Measurements from ENCODE around the gene USP16. TPM values are rescaled to one million over a fixed set of nuclear protein-coding genes. Genes with fewer than 3 reads are reported as not detected.

Gene USP16
- total and polyA plus RNA-seq, 7 experiments from 2014 or later = 17.9 to 84.3 (median 54.3) TPM

DNA sequence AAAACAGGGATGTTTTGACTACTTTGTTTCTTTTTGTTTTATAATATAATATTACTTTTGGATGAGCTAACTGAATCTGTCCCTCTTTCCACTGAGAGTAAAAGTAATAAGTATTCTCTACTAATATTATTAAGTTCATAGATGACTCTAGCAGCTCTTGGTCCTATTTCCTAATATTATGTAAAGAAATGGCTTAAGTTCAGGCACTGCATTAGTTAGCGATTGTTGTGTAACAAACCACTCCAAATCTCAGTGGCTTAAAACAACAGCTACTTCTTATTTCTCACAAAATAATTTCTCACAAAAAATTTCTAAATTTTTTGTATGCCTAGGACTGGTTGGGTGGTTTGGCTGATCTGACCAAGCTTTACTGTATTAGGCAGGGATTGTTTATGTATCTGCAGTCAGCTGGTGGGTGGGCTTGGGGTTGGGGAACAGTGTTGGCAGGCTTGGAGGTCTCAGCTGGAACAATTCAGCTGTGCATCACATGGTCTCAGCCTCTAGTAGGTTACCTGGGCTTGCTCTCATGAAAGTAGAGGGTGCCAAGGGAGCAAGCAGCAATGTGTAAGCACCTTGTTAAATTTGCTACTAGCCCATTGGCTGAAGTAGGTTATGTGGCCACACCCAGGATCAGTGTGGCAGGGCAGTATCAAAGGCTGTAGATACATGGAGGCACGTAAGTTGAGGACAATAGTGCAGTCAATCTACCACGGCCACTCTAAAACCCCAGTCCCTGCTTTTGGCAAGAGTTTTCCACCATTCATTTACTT, 57.8 kb downstream of the USP16 start:
- H3K4me3 ChIP-seq (ENCODE audit: low read length) = no peak overlapping the region
- Mint-ChIP-seq H3K36me3 (peaks cover 0 to 11% (median 4%) of the 10 kb centered on the region in 5 donors), H3K4me3 (peak overlapping the region in 1 of 10 donors; percentile 27), H3K27me3 (peaks cover 0 to 7% (median 0%) of the 10 kb centered on the region in 5 donors), H3K4me1 (peaks cover 25 to 66% (median 35%) of the 10 kb centered on the region in 7 donors), H3K27ac (peak overlapping the region in 7 of 9 donors; percentile 69 to 98 (median 82)), H3K9me3 (peaks cover 0 to 3% (median 0%) of the 10 kb centered on the region in 11 donors)
- peak overlapping the region; percentile 50 for H3K27ac ChIP-seq (ENCODE audit: low read depth, low read length)
- ChIA-PET CTCF (no interaction called here), POLR2A (interaction anchor here (0.5 to 1.6 kb wide), 5 partner anchors 8 to 89 kb away, joined by 3 to 7 read pairs (median 3); partner anchors contain the start of genes CCT8 and LTN1)
- intact Hi-C loops (cut with micrococcal nuclease) = no loop called here
- peaks cover 0 to 5% (median 0%) of the 10 kb centered on the region in 3 experiments for H3K36me3 ChIP-seq (ENCODE audit: control insufficient read depth in 2 of 3, insufficient read depth in 3 of 3, low read length in 3 of 3)
- no peaks in the 10 kb centered on the region for H3K27me3 ChIP-seq (ENCODE audit: control insufficient read depth in 2 of 2, insufficient read depth in 2 of 2, low read length in 2 of 2)
- H3K9me3 ChIP-seq (ENCODE audit: control insufficient read depth in 2 of 3, low read length in 3 of 3) = no peaks in the 10 kb centered on the region
- H3K4me1 ChIP-seq (ENCODE audit: control insufficient read depth in 2 of 2, insufficient read depth in 2 of 2, low read length in 2 of 2) = peaks cover 37 to 40% of the 10 kb centered on the region in 2 donors
- DNase-seq (no peak), ATAC-seq (no peak)

DNA sequence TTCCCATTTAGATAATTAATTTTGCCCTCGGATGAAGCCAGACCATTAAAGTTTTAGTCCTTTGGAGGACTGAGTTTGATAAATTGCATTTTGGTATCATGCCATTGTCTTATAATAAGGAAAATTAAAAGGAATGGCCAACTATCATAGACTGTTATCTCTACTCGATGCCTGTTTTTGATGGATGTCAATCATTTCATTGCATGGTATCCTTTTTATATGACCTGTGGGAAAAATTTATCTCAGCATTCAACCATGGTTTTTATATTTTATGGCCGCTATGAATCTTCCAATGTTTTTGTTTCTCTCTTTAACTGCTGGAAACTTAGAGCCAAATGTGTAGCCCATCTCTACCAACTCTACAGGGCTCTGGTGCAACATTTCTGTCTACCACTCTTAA, 58.8 kb downstream of the USP16 start:
- Mint-ChIP-seq H3K4me1 (peaks cover 23 to 57% (median 28%) of the 10 kb centered on the region in 7 donors), H3K4me3 (no peak overlapping the region), H3K27ac (peak overlapping the region in 6 of 9 donors; percentile 31 to 84 (median 66)), H3K9me3 (peaks cover 0 to 3% (median 0%) of the 10 kb centered on the region in 11 donors), H3K36me3 (peaks cover 0 to 11% (median 4%) of the 10 kb centered on the region in 5 donors), H3K27me3 (peaks cover 0 to 7% (median 0%) of the 10 kb centered on the region in 5 donors)
- Histone ChIP-seq H3K9me3 (ENCODE audit: control insufficient read depth in 2 of 3, low read length in 3 of 3) (no peaks in the 10 kb centered on the region), H3K27me3 (ENCODE audit: control insufficient read depth in 2 of 2, insufficient read depth in 2 of 2, low read length in 2 of 2) (no peaks in the 10 kb centered on the region), H3K4me1 (ENCODE audit: control insufficient read depth in 2 of 2, insufficient read depth in 2 of 2, low read length in 2 of 2) (peaks cover 36% of the 10 kb centered on the region in 2 donors), H3K36me3 (ENCODE audit: control insufficient read depth in 2 of 3, insufficient read depth in 3 of 3, low read length in 3 of 3) (peaks cover 0 to 5% (median 0%) of the 10 kb centered on the region in 3 experiments), H3K27ac (ENCODE audit: low read depth, low read length) (no peak overlapping the region), H3K4me3 (ENCODE audit: low read length) (no peak overlapping the region)
- CTCF ChIA-PET = no interaction called here
- POLR2A ChIA-PET = interaction anchor here (1.6 kb wide), 1 partner anchor 9 kb away, joined by 7 read pairs; the partner anchor contains the start of gene CCT8
- no peak for ATAC-seq
- no peak for DNase-seq
- intact Hi-C loops (cut with micrococcal nuclease) = no loop called here

DNA sequence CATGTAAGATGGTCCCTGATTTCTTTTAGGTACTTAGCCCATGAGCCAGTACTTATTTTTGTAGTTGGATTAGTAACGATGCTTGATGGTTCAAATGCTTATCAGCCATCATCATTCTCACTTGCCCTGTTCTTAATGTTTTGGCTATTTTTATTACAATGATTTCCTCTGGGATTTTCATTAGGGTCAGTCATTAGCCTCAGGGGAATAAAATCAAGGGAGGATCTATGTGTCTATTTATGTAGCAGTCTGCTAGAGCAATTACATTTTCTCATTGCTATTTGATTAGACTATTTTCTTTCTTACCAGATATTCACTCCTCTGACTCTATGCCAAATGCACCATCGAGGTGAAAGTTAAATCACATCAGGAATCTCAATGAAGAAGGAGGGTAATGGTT, 59.9 kb downstream of the USP16 start:
- CTCF ChIA-PET = no interaction called here
- intact Hi-C loops (cut with micrococcal nuclease) = no loop called here
- Mint-ChIP-seq H3K9me3 (peaks cover 0 to 3% (median 0%) of the 10 kb centered on the region in 11 donors), H3K4me3 (no peak overlapping the region), H3K36me3 (peaks cover 0 to 11% (median 4%) of the 10 kb centered on the region in 5 donors), H3K27ac (peak overlapping the region in 2 of 9 donors; percentile 32 to 37), H3K4me1 (peaks cover 13 to 46% (median 20%) of the 10 kb centered on the region in 7 donors), H3K27me3 (peaks cover 0 to 7% (median 0%) of the 10 kb centered on the region in 5 donors)
- Histone ChIP-seq H3K4me1 (ENCODE audit: control insufficient read depth in 2 of 2, insufficient read depth in 2 of 2, low read length in 2 of 2) (peaks cover 25 to 26% of the 10 kb centered on the region in 2 donors), H3K27ac (ENCODE audit: low read depth, low read length) (no peak overlapping the region), H3K4me3 (ENCODE audit: low read length) (no peak overlapping the region), H3K36me3 (ENCODE audit: control insufficient read depth in 2 of 3, insufficient read depth in 3 of 3, low read length in 3 of 3) (peaks cover 0 to 5% (median 0%) of the 10 kb centered on the region in 3 experiments), H3K27me3 (ENCODE audit: control insufficient read depth in 2 of 2, insufficient read depth in 2 of 2, low read length in 2 of 2) (no peaks in the 10 kb centered on the region), H3K9me3 (ENCODE audit: control insufficient read depth in 2 of 3, low read length in 3 of 3) (no peaks in the 10 kb centered on the region)
- POLR2A ChIA-PET = no interaction called here
- ATAC-seq (no peak), DNase-seq (no peak)

DNA sequence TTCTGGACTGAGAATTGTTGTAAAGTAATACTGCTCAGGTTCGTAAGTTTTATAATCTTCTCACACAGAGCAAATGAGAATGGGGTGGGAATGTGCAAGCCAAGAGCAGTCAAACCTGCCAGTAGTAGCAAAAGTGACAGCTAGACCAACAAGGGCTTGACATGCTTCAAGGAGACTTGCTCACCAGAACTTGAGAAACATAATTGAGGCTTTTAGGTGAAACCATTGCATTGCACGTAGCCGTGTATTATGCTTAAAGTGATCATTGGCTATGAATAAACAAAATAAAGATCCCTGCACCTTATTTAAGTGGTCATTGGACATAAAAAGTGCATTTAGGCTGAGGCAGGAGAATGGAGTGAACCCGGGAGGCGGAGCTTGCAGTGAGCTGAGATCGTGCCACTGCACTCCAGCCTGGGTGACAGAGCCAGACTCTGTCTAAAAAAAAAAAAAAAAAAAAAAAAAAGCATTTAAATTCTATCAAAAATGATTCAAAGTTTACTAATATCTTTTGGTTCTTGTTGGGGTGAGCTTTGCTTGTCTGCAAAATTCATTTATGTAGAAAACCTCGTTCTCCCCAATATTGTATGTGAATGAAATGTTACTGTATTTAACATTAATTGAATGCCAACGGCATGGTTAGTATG, 60.8 kb downstream of the USP16 start:
- no peak overlapping the region for H3K4me3 ChIP-seq (ENCODE audit: low read length)
- no peaks in the 10 kb centered on the region for H3K9me3 ChIP-seq (ENCODE audit: control insufficient read depth in 2 of 3, low read length in 3 of 3)
- ChIA-PET POLR2A (no interaction called here), CTCF (interaction anchor here (0.7 kb wide), 1 partner anchor 160 kb away, joined by 3 read pairs; no protein-coding TSS in a partner anchor)
- intact Hi-C loops (cut with micrococcal nuclease) = no loop called here
- H3K4me1 ChIP-seq (ENCODE audit: control insufficient read depth in 2 of 2, insufficient read depth in 2 of 2, low read length in 2 of 2) = peaks cover 16 to 17% of the 10 kb centered on the region in 2 donors
- H3K36me3 ChIP-seq (ENCODE audit: control insufficient read depth in 2 of 3, insufficient read depth in 3 of 3, low read length in 3 of 3) = peaks cover 0 to 5% (median 0%) of the 10 kb centered on the region in 3 experiments
- no peak for DNase-seq
- Mint-ChIP-seq H3K27ac (no peak overlapping the region), H3K9me3 (no peaks in the 10 kb centered on the region), H3K4me3 (no peak overlapping the region), H3K27me3 (peaks cover 0 to 7% (median 0%) of the 10 kb centered on the region in 5 donors), H3K4me1 (peaks cover 5 to 45% (median 18%) of the 10 kb centered on the region in 7 donors), H3K36me3 (peaks cover 0 to 6% (median 4%) of the 10 kb centered on the region in 5 donors)
- no peak overlapping the region for H3K27ac ChIP-seq (ENCODE audit: low read depth, low read length)
- H3K27me3 ChIP-seq (ENCODE audit: control insufficient read depth in 2 of 2, insufficient read depth in 2 of 2, low read length in 2 of 2) = no peaks in the 10 kb centered on the region
- no peak for ATAC-seq

DNA sequence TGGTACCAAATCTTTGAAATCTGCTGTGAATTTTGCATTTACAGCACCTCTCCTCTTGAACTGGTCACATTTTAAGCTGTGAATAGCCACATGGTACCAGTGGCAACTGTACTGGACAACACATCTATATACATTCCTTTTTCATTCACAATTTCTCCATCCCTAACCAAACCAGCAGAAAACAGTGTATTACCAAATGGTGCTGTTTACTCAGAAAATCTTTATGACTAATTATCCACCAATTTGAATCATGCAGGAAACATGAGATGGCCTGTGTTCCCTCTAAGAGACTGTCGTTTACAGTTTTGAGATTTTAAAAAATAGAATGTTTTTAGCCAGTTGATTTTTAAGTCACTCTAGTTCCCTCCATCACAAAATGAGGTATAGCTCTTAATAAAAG, 66.6 kb downstream of the USP16 start:
- no peak overlapping the region for H3K4me3 Mint-ChIP-seq
- DNase-seq (no peak), ATAC-seq (peak; percentile 9)
- ChIA-PET POLR2A (interaction anchor here (1.1 kb wide), 1 partner anchor 279 kb away, joined by 3 read pairs; no protein-coding TSS in a partner anchor), CTCF (interaction anchor here (0.6 to 2.8 kb wide), 4 partner anchors 58 to 281 kb away, joined by 3 to 19 read pairs (median 8); no protein-coding TSS in a partner anchor)
- H3K27me3 Mint-ChIP-seq = peaks cover 0 to 3% (median 0%) of the 10 kb centered on the region in 5 donors
- Histone ChIP-seq H3K9me3 (ENCODE audit: control insufficient read depth in 2 of 3, low read length in 3 of 3) (no peaks in the 10 kb centered on the region), H3K27ac (ENCODE audit: low read depth, low read length) (no peak overlapping the region), H3K4me1 (ENCODE audit: control insufficient read depth in 2 of 2, insufficient read depth in 2 of 2, low read length in 2 of 2) (no peaks in the 10 kb centered on the region), H3K4me3 (ENCODE audit: low read length) (no peak overlapping the region), H3K36me3 (ENCODE audit: control insufficient read depth in 2 of 3, insufficient read depth in 3 of 3, low read length in 3 of 3) (peaks cover 0 to 12% (median 0%) of the 10 kb centered on the region in 3 experiments), H3K27me3 (ENCODE audit: control insufficient read depth in 2 of 2, insufficient read depth in 2 of 2, low read length in 2 of 2) (no peaks in the 10 kb centered on the region)
- H3K27ac Mint-ChIP-seq = no peak overlapping the region
- intact Hi-C loops (cut with micrococcal nuclease) = loop anchor here (2.0 to 5.0 kb wide), 3 partner anchors 106 to 1996 kb away; partner anchors contain the start of gene BACH1 (in 1 of the 2)
- H3K9me3 Mint-ChIP-seq = no peaks in the 10 kb centered on the region
- H3K4me1 Mint-ChIP-seq = peaks cover 0 to 9% (median 0%) of the 10 kb centered on the region in 7 donors
- H3K36me3 Mint-ChIP-seq = peaks cover 0 to 11% (median 4%) of the 10 kb centered on the region in 5 donors
